ENCODE data around the gene SETBP1.

Gene SETBP1

GRCh38 chr18:44638034-44638540 lies 42.6 kb upstream of the SETBP1 start:
- Histone ChIP-seq H4K5ac (ENCODE audit: low read length) (no peak overlapping the region), H3K79me2 (ENCODE audit: control insufficient read depth, insufficient read depth, low read length) (no peaks in the 10 kb centered on the region), H3K4ac (ENCODE audit: low read depth, low read length) (no peak overlapping the region), H2AK5ac (ENCODE audit: low read length) (no peak overlapping the region), H4K8ac (ENCODE audit: low read depth, low read length) (no peak overlapping the region), H2BK120ac (ENCODE audit: low read depth, low read length) (no peak overlapping the region), H3K4me3 (ENCODE audit: low read length) (no peak overlapping the region), H3K27me3 (ENCODE audit: insufficient read depth, low read length, poor library complexity) (no peaks in the 10 kb centered on the region), H2BK15ac (replicated peaks; ENCODE audit: low read depth) (no peak overlapping the region), H3K79me1 (ENCODE audit: low read length) (no peaks in the 10 kb centered on the region), H3K36me3 (ENCODE audit: control insufficient read depth, insufficient read depth, low read length) (no peaks in the 10 kb centered on the region), H3K56ac (ENCODE audit: low read length) (no peak overlapping the region), H3K4me2 (ENCODE audit: low read length) (no peak overlapping the region), H3K4me1 (ENCODE audit: control insufficient read depth, low read depth, low read length) (no peaks in the 10 kb centered on the region), H2BK5ac (ENCODE audit: low read length) (no peak overlapping the region), H3K18ac (ENCODE audit: low read length) (no peak overlapping the region), H3K23ac (ENCODE audit: low read length) (no peak overlapping the region), H3K27ac (ENCODE audit: low read depth, low read length) (no peak overlapping the region), H3K9ac (ENCODE audit: low read length) (no peak overlapping the region)
- no peak for DNase-seq
- no CpG with 5 or more reads among the region's 4 CpGs for WGBS (ENCODE audit: extremely low coverage, insufficient coverage, low lambda C conversion rate)

- H2BK5ac ChIP-seq (ENCODE audit: low read length), result no peak overlapping the region
- H4K5ac ChIP-seq (ENCODE audit: low read length), result no peak overlapping the region
These were observed 41.9 kb upstream of the SETBP1 start for GRCh38 chr18:44638811-44639210.

DNA sequence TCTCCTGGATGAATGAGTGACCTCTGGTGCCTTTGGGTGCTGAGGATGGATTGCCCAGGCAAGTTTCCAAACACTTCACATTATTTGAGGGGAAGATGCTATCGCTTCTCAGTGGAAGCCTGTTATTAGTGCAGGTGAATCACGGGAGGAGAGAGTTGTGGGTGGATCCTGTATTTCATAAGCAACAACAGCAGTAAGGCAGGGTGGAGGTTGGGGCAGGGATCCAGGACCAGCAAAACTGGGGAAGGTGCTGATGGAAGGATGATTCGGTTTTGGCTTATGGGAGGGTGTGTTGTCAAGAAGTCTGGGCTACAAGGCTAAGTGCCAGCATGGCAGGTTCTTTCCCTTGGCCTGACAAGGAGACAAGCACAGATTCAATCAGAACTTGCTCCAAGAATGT lies 37.7 kb upstream of the SETBP1 start:
- no peaks in the 10 kb centered on the region for H3K79me2 ChIP-seq (ENCODE audit: control insufficient read depth, insufficient read depth, low read length)
- no peak overlapping the region for H3K4ac ChIP-seq (ENCODE audit: low read depth, low read length)
- no peak overlapping the region for H3K18ac ChIP-seq (ENCODE audit: low read length)
- H3K27ac ChIP-seq (ENCODE audit: low read depth, low read length), result no peak overlapping the region
- no peaks in the 10 kb centered on the region for H3K79me1 ChIP-seq (ENCODE audit: low read length)
- H2BK120ac ChIP-seq (ENCODE audit: low read depth, low read length), result no peak overlapping the region
- H3K9ac ChIP-seq (ENCODE audit: low read length), result no peak overlapping the region
- H2BK5ac ChIP-seq (ENCODE audit: low read length), result no peak overlapping the region
- no peak overlapping the region for H3K4me3 ChIP-seq (ENCODE audit: low read length)
- H4K8ac ChIP-seq (ENCODE audit: low read depth, low read length), result no peak overlapping the region
- H4K5ac ChIP-seq (ENCODE audit: low read length), result no peak overlapping the region
- no peak for DNase-seq
- H2AK5ac ChIP-seq (ENCODE audit: low read length), result no peak overlapping the region
- H3K4me1 ChIP-seq (ENCODE audit: control insufficient read depth, low read depth, low read length), result no peaks in the 10 kb centered on the region
- H3K23ac ChIP-seq (ENCODE audit: low read length), result no peak overlapping the region
- no peak overlapping the region for H3K56ac ChIP-seq (ENCODE audit: low read length)
- H3K36me3 ChIP-seq (ENCODE audit: control insufficient read depth, insufficient read depth, low read length), result no peaks in the 10 kb centered on the region
- no CpG with 5 or more reads among the region's 3 CpGs for WGBS (ENCODE audit: extremely low coverage, insufficient coverage, low lambda C conversion rate)
- H3K27me3 ChIP-seq (ENCODE audit: insufficient read depth, low read length, poor library complexity), result no peaks in the 10 kb centered on the region
- H2BK15ac ChIP-seq (replicated peaks; ENCODE audit: low read depth), result no peak overlapping the region
- H3K4me2 ChIP-seq (ENCODE audit: low read length), result no peak overlapping the region

More at GRCh38 chr18:44638811-44639210, 41.9 kb upstream of the SETBP1 start:
- H3K79me1 ChIP-seq (ENCODE audit: low read length), result no peaks in the 10 kb centered on the region
- no peak overlapping the region for H3K23ac ChIP-seq (ENCODE audit: low read length)
- H2BK15ac ChIP-seq (replicated peaks; ENCODE audit: low read depth), result no peak overlapping the region
- no peaks in the 10 kb centered on the region for H3K4me1 ChIP-seq (ENCODE audit: control insufficient read depth, low read depth, low read length)
- no peak overlapping the region for H3K4ac ChIP-seq (ENCODE audit: low read depth, low read length)
- no peak overlapping the region for H3K9ac ChIP-seq (ENCODE audit: low read length)
- H4K8ac ChIP-seq (ENCODE audit: low read depth, low read length), result no peak overlapping the region
- no peaks in the 10 kb centered on the region for H3K27me3 ChIP-seq (ENCODE audit: insufficient read depth, low read length, poor library complexity)
- no peaks in the 10 kb centered on the region for H3K36me3 ChIP-seq (ENCODE audit: control insufficient read depth, insufficient read depth, low read length)
- no peak for DNase-seq
- no CpG with 5 or more reads among the region's 1 CpG for WGBS (ENCODE audit: extremely low coverage, insufficient coverage, low lambda C conversion rate)
- H2AK5ac ChIP-seq (ENCODE audit: low read length), result no peak overlapping the region
- H3K56ac ChIP-seq (ENCODE audit: low read length), result no peak overlapping the region
- no peak overlapping the region for H3K27ac ChIP-seq (ENCODE audit: low read depth, low read length)
- no peak overlapping the region for H2BK120ac ChIP-seq (ENCODE audit: low read depth, low read length)
- no peak overlapping the region for H3K4me2 ChIP-seq (ENCODE audit: low read length)
- H3K18ac ChIP-seq (ENCODE audit: low read length), result no peak overlapping the region
- no peaks in the 10 kb centered on the region for H3K79me2 ChIP-seq (ENCODE audit: control insufficient read depth, insufficient read depth, low read length)
- no peak overlapping the region for H3K4me3 ChIP-seq (ENCODE audit: low read length)

DNA sequence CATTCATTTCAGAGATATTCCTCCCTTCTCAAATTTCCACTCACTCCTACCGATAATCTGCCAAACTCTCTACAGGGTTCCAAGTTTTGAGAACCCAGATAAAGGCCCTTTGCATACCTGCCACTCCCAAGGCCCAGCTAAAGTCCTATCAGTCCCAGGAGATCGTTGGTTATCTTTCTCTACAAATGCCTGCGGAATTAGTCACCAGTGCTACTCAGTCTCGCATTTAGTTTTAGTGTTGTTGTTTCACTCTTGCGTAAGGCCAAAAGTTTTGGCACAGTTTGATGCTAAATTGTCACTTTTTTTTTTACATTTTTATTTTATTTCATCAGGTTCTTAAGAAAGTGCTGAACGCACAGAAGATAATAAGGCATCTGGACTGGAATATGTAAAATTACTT lies 29.2 kb upstream of the SETBP1 start:
- Histone ChIP-seq H3K9ac (ENCODE audit: low read length) (no peak overlapping the region), H3K4me1 (ENCODE audit: control insufficient read depth, low read depth, low read length) (peaks cover 12% of the 10 kb centered on the region), H2BK5ac (ENCODE audit: low read length) (no peak overlapping the region), H2AK5ac (ENCODE audit: low read length) (no peak overlapping the region), H2BK120ac (ENCODE audit: low read depth, low read length) (no peak overlapping the region), H3K18ac (ENCODE audit: low read length) (no peak overlapping the region), H4K5ac (ENCODE audit: low read length) (no peak overlapping the region), H3K4me3 (ENCODE audit: low read length) (no peak overlapping the region), H4K8ac (ENCODE audit: low read depth, low read length) (no peak overlapping the region), H3K79me2 (ENCODE audit: control insufficient read depth, insufficient read depth, low read length) (no peaks in the 10 kb centered on the region), H3K4ac (ENCODE audit: low read depth, low read length) (no peak overlapping the region), H2BK15ac (replicated peaks; ENCODE audit: low read depth) (no peak overlapping the region), H3K79me1 (ENCODE audit: low read length) (no peaks in the 10 kb centered on the region), H3K27me3 (ENCODE audit: insufficient read depth, low read length, poor library complexity) (no peaks in the 10 kb centered on the region), H3K4me2 (ENCODE audit: low read length) (no peak overlapping the region), H3K56ac (ENCODE audit: low read length) (no peak overlapping the region), H3K27ac (ENCODE audit: low read depth, low read length) (no peak overlapping the region), H3K36me3 (ENCODE audit: control insufficient read depth, insufficient read depth, low read length) (no peaks in the 10 kb centered on the region), H3K23ac (ENCODE audit: low read length) (no peak overlapping the region)
- DNase-seq, result peak; percentile 98
- no CpG with 5 or more reads among the region's 6 CpGs for WGBS (ENCODE audit: extremely low coverage, insufficient coverage, low lambda C conversion rate)

DNA sequence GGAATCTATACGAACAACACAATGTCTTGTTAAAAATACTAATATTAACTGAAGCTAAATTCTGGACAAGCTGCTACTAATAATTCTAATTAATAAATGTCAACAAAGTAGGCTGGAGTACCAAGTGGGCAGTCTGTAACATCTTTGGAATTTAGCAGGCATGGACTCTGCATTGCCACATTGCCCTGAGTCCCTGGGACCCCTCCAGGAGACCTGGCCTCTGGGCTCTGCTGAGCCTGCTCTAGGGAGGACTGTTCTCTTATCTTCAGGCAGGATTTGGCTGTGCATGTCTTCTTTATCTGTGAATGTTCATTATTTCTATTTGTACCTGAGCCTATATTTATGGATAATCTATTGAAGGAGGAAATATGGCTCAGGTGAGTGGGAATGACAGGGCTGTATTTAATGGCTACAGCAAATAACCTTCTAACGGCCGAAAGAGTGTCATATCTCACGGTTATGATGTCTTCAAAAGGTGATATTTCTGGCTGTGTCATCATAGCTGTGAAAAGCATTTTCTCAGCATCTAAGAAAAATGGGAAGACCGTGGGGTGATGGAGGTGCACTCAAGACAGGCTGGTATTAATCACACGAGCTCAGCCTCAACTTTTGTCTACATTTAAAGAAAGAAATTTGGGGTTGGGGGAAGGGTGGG lies 28.6 kb upstream of the SETBP1 start:
- Histone ChIP-seq H3K9ac (ENCODE audit: low read length) (no peak overlapping the region), H2BK15ac (replicated peaks; ENCODE audit: low read depth) (no peak overlapping the region), H4K8ac (ENCODE audit: low read depth, low read length) (no peak overlapping the region), H3K4ac (ENCODE audit: low read depth, low read length) (no peak overlapping the region), H3K27ac (ENCODE audit: low read depth, low read length) (peak overlapping the region; percentile 29), H2BK5ac (ENCODE audit: low read length) (peak overlapping the region; percentile 33), H3K27me3 (ENCODE audit: insufficient read depth, low read length, poor library complexity) (no peaks in the 10 kb centered on the region), H2AK5ac (ENCODE audit: low read length) (peak overlapping the region; percentile 64), H3K56ac (ENCODE audit: low read length) (no peak overlapping the region), H3K79me2 (ENCODE audit: control insufficient read depth, insufficient read depth, low read length) (no peaks in the 10 kb centered on the region), H4K5ac (ENCODE audit: low read length) (no peak overlapping the region), H3K4me1 (ENCODE audit: control insufficient read depth, low read depth, low read length) (peaks cover 12% of the 10 kb centered on the region), H3K4me3 (ENCODE audit: low read length) (no peak overlapping the region), H3K18ac (ENCODE audit: low read length) (peak overlapping the region; percentile 20), H3K4me2 (ENCODE audit: low read length) (no peak overlapping the region), H3K23ac (ENCODE audit: low read length) (no peak overlapping the region), H3K36me3 (ENCODE audit: control insufficient read depth, insufficient read depth, low read length) (no peaks in the 10 kb centered on the region), H2BK120ac (ENCODE audit: low read depth, low read length) (peak overlapping the region; percentile 51), H3K79me1 (ENCODE audit: low read length) (no peaks in the 10 kb centered on the region)
- no CpG with 5 or more reads among the region's 6 CpGs for WGBS (ENCODE audit: extremely low coverage, insufficient coverage, low lambda C conversion rate)
- DNase-seq, result peak; percentile 88

GRCh38 chr18:44652722-44653121 lies 28.0 kb upstream of the SETBP1 start:
- Histone ChIP-seq H3K27me3 (ENCODE audit: insufficient read depth, low read length, poor library complexity) (no peaks in the 10 kb centered on the region), H3K79me1 (ENCODE audit: low read length) (no peaks in the 10 kb centered on the region), H4K8ac (ENCODE audit: low read depth, low read length) (no peak overlapping the region), H3K4me3 (ENCODE audit: low read length) (no peak overlapping the region), H3K4me1 (ENCODE audit: control insufficient read depth, low read depth, low read length) (peaks cover 12% of the 10 kb centered on the region), H2BK15ac (replicated peaks; ENCODE audit: low read depth) (peak overlapping the region; percentile 36), H3K9ac (ENCODE audit: low read length) (no peak overlapping the region), H3K4me2 (ENCODE audit: low read length) (no peak overlapping the region), H3K18ac (ENCODE audit: low read length) (peak overlapping the region; percentile 20), H4K5ac (ENCODE audit: low read length) (no peak overlapping the region), H3K79me2 (ENCODE audit: control insufficient read depth, insufficient read depth, low read length) (no peaks in the 10 kb centered on the region), H3K56ac (ENCODE audit: low read length) (no peak overlapping the region), H2BK5ac (ENCODE audit: low read length) (peak overlapping the region; percentile 33), H3K23ac (ENCODE audit: low read length) (no peak overlapping the region), H3K4ac (ENCODE audit: low read depth, low read length) (no peak overlapping the region), H2AK5ac (ENCODE audit: low read length) (peak overlapping the region; percentile 8), H3K27ac (ENCODE audit: low read depth, low read length) (no peak overlapping the region), H3K36me3 (ENCODE audit: control insufficient read depth, insufficient read depth, low read length) (no peaks in the 10 kb centered on the region), H2BK120ac (ENCODE audit: low read depth, low read length) (peak overlapping the region; percentile 51)
- no CpG with 5 or more reads among the region's 4 CpGs for WGBS (ENCODE audit: extremely low coverage, insufficient coverage, low lambda C conversion rate)
- no peak for DNase-seq

All from mesendoderm (in vitro differentiated cells).